ENCODE data around the gene LSM14B. TPM values are rescaled to one million over a fixed set of nuclear protein-coding genes. Genes with fewer than 3 reads are reported as not detected.

The LSM14B gene
- total RNA-seq, 1 experiment from 2014 or later = 24.6 TPM

DNA sequence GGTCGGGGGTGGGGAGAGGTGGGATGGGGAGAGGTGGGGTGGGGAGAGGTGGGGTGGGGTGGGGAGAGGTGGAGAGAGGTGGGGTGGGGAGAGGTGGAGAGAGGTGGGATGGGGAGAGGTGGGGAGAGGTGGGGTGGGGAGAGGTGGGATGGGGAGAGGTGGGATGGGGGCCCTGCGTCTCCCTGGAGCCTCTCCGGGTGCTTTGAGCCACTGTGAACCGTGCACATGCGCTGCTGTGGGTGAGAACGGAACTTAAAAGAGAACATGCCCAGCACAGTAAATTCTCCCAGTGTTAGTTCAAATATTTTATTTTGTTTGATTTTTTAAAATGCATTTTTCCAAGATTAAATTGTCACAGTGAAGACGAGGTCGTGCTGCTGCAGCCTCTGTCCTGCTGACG, 38.0 kb downstream of the LSM14B start:
- no peak for DNase-seq (ENCODE audit: extremely low read depth, low read depth)

- no peak for DNase-seq (ENCODE audit: extremely low read depth, low read depth)
Observed at GRCh38 chr20:62160876-62161275, 38.6 kb downstream of the LSM14B start.

- no peak for DNase-seq (ENCODE audit: extremely low read depth, low read depth)
Observed at GRCh38 chr20:62161347-62161746, 39.1 kb downstream of the LSM14B start.

GRCh38 chr20:62162765-62163484, 40.6 kb downstream of the LSM14B start:
- no peak for DNase-seq (ENCODE audit: extremely low read depth, low read depth)

DNA sequence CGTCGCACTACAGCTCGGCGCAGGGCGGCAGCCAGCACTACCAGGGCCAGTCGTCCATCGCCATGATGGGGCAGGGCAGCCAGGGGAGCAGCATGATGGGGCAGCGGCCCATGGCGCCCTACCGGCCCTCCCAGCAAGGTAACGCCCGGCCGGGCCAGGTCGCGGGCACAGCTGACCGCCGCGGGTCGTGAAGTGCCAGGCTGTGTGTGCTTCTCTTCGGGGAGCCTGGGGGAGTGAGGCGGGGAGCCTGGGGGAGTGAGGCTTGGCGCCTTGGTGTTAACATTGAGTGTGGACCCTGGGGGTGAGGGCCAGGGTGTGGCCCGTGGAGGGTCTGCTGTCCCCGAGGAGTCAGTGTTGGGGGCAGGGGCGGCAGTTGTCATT, 41.2 kb downstream of the LSM14B start:
- no peak for DNase-seq (ENCODE audit: extremely low read depth, low read depth)

DNA sequence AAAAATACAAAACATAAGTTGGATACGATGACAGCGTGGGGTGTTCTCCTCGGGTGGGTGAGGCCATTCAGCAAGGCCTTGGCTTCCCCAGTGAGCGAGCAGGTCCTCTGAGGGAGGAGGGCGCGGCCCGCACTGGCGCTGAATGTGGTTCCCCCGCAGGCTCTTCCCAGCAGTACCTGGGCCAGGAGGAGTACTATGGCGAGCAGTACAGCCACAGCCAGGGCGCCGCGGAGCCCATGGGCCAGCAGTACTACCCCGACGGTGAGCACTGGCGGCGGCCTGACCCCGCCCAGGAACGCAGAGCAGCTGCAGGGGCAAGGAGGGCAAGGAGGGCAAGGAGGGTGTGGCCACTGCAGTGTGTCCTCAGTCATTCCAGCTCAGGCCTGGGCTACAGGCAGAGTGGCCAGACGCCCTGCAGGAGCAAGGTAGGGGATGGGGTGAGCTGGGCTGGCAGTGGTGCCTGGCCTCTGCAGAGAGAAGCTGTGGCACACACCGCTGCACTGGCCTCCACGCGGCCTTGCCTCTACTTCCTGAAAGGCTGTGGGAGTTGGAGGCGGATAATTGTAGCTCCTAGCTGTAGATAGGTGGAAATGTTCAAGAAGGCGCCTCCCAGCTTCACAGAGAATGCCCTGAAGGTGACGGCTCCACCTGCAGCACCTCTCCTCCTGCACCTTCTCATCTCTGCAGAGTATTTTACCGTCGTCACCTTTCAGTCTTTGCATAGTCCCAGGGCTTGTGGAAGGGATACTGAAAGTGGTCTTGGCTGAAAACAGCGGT, 41.9 kb downstream of the LSM14B start:
- no peak for DNase-seq (ENCODE audit: extremely low read depth, low read depth)

- no peak for DNase-seq (ENCODE audit: extremely low read depth, low read depth)
Observed at GRCh38 chr20:62164879-62165761, 42.8 kb downstream of the LSM14B start.

DNA sequence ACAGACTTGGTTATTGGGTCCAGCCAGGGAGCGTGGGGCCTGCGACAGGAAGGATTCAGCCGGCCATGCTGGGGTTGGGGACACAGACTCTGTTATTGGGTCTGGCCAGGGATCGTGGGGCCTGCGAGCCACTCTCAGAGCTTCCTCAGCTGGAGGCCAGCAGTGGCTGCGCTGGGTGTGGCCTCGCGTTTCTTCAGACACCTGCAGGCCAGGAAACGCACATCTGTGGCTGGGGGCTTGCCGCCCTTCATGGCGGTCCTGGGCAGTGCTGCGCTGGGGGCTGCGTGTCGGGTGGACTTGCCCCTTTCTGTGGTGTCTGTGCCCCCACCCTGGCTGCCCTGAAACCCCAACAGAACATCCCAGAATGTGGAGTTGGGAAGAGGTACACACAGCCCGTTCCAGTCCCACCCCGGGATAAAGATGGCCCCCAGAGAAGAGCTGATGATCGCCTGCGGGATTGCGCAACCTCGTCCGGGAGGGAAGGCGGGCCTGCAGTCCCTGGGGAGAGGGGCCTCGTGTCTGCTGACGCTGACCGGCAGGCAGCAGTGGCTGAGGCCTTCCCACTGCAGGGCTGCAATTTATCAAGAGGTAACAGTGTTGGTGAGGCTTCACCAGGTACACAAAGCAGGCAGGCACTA, 43.6 kb downstream of the LSM14B start:
- no peak for DNase-seq (ENCODE audit: extremely low read depth, low read depth)

- no peak for DNase-seq (ENCODE audit: extremely low read depth, low read depth)
Observed at GRCh38 chr20:62167474-62167873, 45.2 kb downstream of the LSM14B start.

- DNase-seq (ENCODE audit: extremely low read depth, low read depth) = no peak
Observed at GRCh38 chr20:62168061-62168460, 45.8 kb downstream of the LSM14B start.

GRCh38 chr20:62168890-62169435, 46.7 kb downstream of the LSM14B start:
- no peak for DNase-seq (ENCODE audit: extremely low read depth, low read depth)

DNA sequence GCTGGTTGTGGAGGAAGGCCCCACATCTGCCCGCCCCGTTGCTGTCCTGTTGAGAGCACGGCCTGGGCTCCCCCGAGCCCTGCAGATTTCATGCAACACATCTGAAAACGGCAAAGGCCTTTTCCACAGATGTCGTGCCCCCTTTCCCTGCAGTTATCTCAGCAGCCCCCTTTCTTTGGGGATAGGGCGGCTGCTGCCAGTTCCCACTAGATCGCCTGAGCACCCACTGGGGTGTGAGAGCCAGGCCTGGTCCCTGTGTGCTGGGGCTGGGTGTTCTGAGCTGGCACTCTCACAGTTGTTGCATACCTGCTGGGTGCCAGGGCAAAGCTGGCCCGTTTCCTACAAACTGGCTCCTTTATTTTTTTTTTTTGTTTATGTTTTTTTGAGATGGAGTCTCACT, 48.3 kb downstream of the LSM14B start:
- no peak for DNase-seq (ENCODE audit: extremely low read depth, low read depth)

- no peak for DNase-seq (ENCODE audit: extremely low read depth, low read depth)
Observed at GRCh38 chr20:62171245-62171644, 49.0 kb downstream of the LSM14B start.

DNA sequence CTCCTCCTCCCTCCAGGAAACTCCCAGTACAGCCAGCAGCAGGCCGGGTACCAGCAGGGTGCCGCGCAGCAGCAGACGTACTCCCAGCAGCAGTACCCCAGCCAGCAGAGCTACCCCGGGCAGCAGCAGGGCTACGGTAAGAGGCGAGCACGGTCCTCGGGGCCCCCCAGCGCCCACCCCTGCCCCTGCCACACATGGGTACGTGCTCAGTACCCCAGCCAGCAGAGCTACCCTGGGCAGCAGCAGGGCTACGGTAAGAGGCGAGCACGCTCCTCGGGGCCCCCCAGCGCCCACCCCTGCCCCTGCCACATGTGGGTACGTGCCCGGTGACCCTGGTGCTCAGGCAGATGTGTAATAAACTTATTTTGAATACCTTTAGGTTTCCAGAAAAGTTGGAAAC, 50.4 kb downstream of the LSM14B start:
- DNase-seq (ENCODE audit: extremely low read depth, low read depth) = no peak

- no peak for DNase-seq (ENCODE audit: extremely low read depth, low read depth)
Observed at GRCh38 chr20:62174021-62174804, 51.9 kb downstream of the LSM14B start.

- DNase-seq (ENCODE audit: extremely low read depth, low read depth) = no peak
Observed at GRCh38 chr20:62174870-62175624, 52.8 kb downstream of the LSM14B start.

GRCh38 chr20:62175711-62176110, 53.4 kb downstream of the LSM14B start:
- DNase-seq (ENCODE audit: extremely low read depth, low read depth) = no peak

- no peak for DNase-seq (ENCODE audit: extremely low read depth, low read depth)
Observed at GRCh38 chr20:62176866-62177265, 54.6 kb downstream of the LSM14B start.

GRCh38 chr20:62177307-62177706, 55.0 kb downstream of the LSM14B start:
- DNase-seq (ENCODE audit: extremely low read depth, low read depth) = no peak

Data from NCI-H460 (cell line).